ENCODE results near the gene HEG1.

- no peak for TF ChIP-seq CTCF (IDR thresholded peaks at IDR 0.05)
- TF ChIP-seq POLR2A (IDR thresholded peaks at IDR 0.05), result no peak
Measured at GRCh38 chr3:124978627-124979026, 77.2 kb downstream of the HEG1 start.

All from Peyer's patch (tissue), 4 donors.